Lower leg skin (tissue), 3 donors: ENCODE data around the gene GRIN3A.

Experiments used
- CTCF ChIP-seq, 3 donors: fragments of 450-650 bp; IDR thresholded peaks; one replicate each; pipeline ENCODE4 v1.5.1; 2016; ENCODE audit warnings: antibody characterized with exemption in 3 of 3, mild to moderate bottlenecking in 3 of 3, moderate library complexity in 2 of 3
- POLR2A ChIP-seq, 2 donors: fragments of 450-650 bp; IDR thresholded peaks; one replicate each; pipeline ENCODE4 v1.6.1; 2016 to 2017; ENCODE audit warnings: antibody characterized with exemption in 2 of 2, mild to moderate bottlenecking in 1 of 2, moderate library complexity in 1 of 2

DNA sequence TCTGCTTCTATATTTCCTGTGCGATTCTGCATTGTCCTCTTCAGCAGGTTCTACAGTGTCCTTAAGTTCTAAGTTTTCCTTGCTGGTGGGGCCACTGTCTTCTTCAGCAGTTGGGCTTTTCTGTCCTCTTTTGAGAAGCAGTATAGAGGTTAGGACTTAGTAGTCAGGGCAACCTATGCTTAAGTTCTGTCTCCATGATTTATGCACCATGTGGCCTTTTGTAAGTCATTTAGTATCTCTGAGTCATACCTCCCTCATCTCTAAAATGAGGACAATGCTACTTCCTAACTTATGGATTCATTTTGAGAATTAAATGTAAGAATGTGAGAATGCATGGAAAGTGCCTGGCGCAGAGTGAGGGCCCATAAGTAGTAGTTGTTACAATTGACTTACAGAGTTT lies 46.8 kb downstream of the GRIN3A start:
- TF ChIP-seq CTCF (IDR thresholded peaks at IDR 0.05): no peak
- no peak for TF ChIP-seq POLR2A (IDR thresholded peaks at IDR 0.05)
